HG03108 (cell line): ENCODE results near the gene NUDT4B.
"Not testable (repeated sequence)": the region's sequence is repeated elsewhere in the genome, so short reads cannot be mapped to it uniquely, and the experiment has no call there.

Experiments used
- ATAC-seq: cut with Tn5 transposase; IDR thresholded peaks from one replicate; pipeline ENCODE4 v1.9.1; 2021; ENCODE audit warnings: moderate library complexity; ENCODE audit not compliant: unreplicated experiment

NUDT4B gene

DNA sequence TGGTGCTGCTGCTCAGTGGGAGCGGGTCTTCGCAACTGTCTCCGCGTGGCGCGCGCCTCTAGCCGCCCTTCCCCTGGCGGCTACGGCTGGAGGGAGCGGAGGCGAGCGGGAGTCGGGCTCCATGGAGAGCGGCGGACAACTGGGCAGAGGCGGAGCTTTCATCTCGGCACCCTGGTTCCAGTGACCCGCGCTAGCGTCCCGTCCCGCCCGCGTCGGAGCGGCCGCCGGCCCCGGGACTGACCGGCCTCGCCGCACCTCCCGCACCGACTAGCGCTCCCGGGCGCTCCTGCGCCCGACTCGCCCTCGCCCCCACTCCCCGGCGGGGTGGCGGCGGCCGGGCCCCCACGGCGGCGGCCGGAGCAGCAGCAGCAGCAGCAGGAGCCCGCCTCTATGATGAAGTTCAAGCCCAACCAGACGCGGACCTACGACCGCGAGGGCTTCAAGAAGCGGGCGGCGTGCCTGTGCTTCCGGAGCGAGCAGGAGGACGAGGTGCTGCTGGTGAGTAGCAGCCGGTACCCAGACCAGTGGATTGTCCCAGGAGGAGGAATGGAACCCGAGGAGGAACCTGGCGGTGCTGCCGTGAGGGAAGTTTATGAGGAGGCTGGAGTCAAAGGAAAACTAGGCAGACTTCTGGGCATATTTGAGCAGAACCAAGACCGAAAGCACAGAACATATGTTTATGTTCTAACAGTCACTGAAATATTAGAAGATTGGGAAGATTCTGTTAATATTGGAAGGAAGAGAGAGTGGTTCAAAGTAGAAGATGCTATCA lies at the start of gene NUDT4B:
Gene NUDT4B, plus strand, starts transcription at position 212 of the 772 bp plus-strand sequence. Its CDS starts 179 bp downstream, at position 391.
- ATAC-seq: peak; percentile 24

GRCh38 chr1:148699357-148699756 lies 49.2 kb upstream of the NUDT4B start:
- ATAC-seq: not testable (repeated sequence)

DNA sequence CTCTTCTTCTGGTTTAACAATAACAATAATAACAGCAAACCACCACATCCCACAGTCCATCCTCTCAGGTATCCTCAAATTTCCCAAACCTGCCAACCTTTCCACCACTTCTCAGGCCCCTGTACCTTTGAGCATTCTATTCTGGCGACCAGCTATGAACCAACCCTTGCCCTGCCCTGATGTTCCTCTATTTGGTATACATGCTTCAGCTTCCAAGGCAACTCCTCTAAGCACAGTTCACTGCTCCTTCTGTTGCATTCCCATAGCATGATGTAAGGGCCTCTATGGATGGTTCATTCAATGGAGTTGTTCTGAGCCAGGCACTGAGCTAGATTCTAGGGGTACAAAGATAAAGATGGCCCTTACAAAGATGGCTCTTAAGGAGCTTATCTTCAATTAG lies 46.3 kb upstream of the NUDT4B start:
- ATAC-seq: not testable (repeated sequence)

DNA sequence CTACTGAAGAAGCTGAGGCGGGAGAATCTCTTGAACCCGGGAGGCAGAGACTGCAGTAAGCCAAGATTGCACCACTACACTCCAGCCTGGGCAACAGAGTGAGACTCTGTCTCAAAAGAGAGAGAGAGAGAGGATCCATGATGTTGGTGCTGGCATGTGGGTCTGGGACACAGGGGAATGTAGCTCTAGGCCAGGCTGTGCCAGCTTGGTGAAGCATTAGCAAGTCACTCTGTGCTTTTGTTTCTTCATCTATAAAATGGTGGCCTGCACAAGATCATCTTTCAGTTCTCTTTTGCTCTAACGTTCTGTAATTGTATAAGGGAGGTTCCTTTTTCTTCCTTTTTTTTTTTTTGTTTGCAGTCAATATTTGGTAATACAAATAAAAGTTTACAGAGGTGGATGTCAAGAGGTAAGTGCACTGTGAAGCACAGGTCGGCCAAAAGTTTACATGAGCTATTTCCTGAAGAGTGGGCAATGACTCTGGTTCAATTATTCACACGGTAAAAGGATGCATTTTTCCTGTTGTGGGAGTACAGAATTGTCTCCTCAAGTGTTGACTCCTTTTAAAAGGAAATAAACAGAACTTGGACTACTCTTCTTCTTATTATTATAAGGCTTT lies 44.5 kb upstream of the NUDT4B start:
- not testable (repeated sequence) for ATAC-seq

- ATAC-seq: not testable (repeated sequence)
Measured at GRCh38 chr1:148705316-148705948, 43.1 kb upstream of the NUDT4B start.

GRCh38 chr1:148708779-148709333 lies 39.7 kb upstream of the NUDT4B start:
- not testable (repeated sequence) for ATAC-seq

- ATAC-seq: not testable (repeated sequence)
Measured at GRCh38 chr1:148710772-148711523, 37.6 kb upstream of the NUDT4B start.

- not testable (repeated sequence) for ATAC-seq
Measured at GRCh38 chr1:148712353-148712752, 36.2 kb upstream of the NUDT4B start.

- not testable (repeated sequence) for ATAC-seq
Measured at GRCh38 chr1:148715518-148715917, 33.1 kb upstream of the NUDT4B start.

GRCh38 chr1:148716966-148717520 lies 31.5 kb upstream of the NUDT4B start:
- ATAC-seq: not testable (repeated sequence)

GRCh38 chr1:148720918-148721317 lies 27.7 kb upstream of the NUDT4B start:
- ATAC-seq: not testable (repeated sequence)

- not testable (repeated sequence) for ATAC-seq
Measured at GRCh38 chr1:148722758-148723157, 25.8 kb upstream of the NUDT4B start.

GRCh38 chr1:148723515-148723914 lies 25.1 kb upstream of the NUDT4B start:
- not testable (repeated sequence) for ATAC-seq

DNA sequence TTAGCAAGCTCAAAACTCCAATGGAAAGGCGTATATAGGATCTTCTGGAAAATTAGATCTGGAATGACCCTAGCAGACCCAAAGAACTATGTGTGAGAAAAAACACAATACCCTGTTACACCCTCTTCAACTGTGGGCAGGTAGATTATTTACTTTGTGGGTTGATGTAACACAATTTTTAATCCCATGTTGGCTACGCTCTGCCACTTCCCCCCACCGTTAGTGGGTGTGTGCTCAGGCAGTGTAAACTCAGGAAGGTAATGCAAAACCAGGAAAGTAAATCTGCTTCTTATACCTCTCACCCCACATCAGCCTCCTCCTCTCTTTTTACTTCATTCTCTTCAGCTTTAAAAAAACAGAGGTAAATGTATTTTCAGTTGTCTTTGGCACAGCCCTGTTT lies 23.7 kb upstream of the NUDT4B start:
- ATAC-seq: not testable (repeated sequence)

GRCh38 chr1:148727862-148728261 lies 20.7 kb upstream of the NUDT4B start:
- ATAC-seq: not testable (repeated sequence)

- ATAC-seq: peak; percentile 76
Measured at GRCh38 chr1:148729128-148729527, 19.4 kb upstream of the NUDT4B start.

- ATAC-seq: not testable (repeated sequence)
Measured at GRCh38 chr1:148729541-148729940, 19.0 kb upstream of the NUDT4B start.

- ATAC-seq: not testable (repeated sequence)
Measured at GRCh38 chr1:148732277-148732676, 16.3 kb upstream of the NUDT4B start.

DNA sequence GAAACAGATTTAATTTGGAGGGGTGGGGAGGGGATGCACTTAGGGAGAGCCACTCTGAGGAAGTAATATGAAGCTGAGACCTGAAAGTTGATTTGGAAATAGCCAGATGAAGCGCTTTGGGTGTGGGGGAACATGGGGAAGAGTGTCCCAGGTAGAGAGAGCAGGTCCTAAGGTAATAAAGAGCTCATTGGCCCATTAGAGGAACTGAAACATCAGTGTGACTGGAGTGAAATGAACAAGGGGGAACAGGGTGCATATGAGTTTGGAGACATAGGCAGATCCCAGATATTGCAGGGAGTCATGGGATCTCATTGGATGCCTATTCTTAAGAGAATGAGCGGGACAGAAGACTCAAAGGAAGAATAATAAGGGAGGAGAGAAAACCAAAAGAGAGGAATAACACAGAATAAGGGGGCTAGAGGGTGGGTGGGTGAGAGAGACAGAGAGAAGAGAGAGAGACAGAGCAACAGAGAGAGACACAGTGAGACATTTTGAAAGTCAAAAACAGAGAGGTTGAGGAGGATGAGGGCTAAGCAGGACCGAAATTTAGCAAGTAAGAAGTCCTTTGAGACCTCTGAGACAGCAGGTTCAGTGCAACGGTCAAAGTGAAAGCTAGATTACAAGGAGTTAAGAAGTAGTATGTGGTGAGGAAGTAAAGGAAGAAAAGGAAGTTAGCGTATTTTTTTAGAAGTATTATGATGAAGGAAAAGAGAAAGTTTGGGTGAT lies 14.8 kb upstream of the NUDT4B start:
- ATAC-seq: peak; percentile 52

- ATAC-seq: peak; percentile 44
Measured at GRCh38 chr1:148734311-148734662, 14.3 kb upstream of the NUDT4B start.
